WERI-Rb-1 (cell line): ENCODE measurements around the gene ATP6V1G3.
"Not testable (repeated sequence)": the region's sequence is repeated elsewhere in the genome, so short reads cannot be mapped to it uniquely, and the experiment has no call there.

Source experiments
- DNase-seq: peaks from one replicate; pipeline ENCODE4 v3.0.0-alpha.2; 2020
- H3K27ac ChIP-seq: fragments of 250-450 bp; sonication (Bioruptor Pico); 2 replicates; pipeline ENCODE4 v1.5.1; 2020; ENCODE audit warnings: mild to moderate bottlenecking, moderate library complexity
- H3K27me3 ChIP-seq: fragments of 250-450 bp; sonication (Bioruptor Pico); 2 replicates; pipeline ENCODE4 v1.5.1; 2021; ENCODE audit warnings: mild to moderate bottlenecking, low read depth, moderate library complexity; ENCODE audit not compliant: insufficient read depth, severe bottlenecking
- H3K36me3 ChIP-seq: fragments of 250-450 bp; sonication (Bioruptor Pico); 2 replicates; pipeline ENCODE4 v1.5.1; 2020; ENCODE audit warnings: mild to moderate bottlenecking, moderate library complexity
- H3K4me3 ChIP-seq: 2 replicates; pipeline ENCODE4 v1.5.1; 2011; ENCODE audit warnings: low read depth, mild to moderate bottlenecking, control low read depth, low read length
- H3K9me3 ChIP-seq: fragments of 250-450 bp; sonication (Bioruptor Pico); 2 replicates; pipeline ENCODE4 v1.5.1; 2021; ENCODE audit warnings: mild to moderate bottlenecking, moderate library complexity; ENCODE audit not compliant: severe bottlenecking
- CTCF ChIP-seq: IDR thresholded peaks from 2 replicates; pipeline ENCODE4 v1.5.1; 2011; ENCODE audit warnings: low read depth, mild to moderate bottlenecking, control low read depth, inconsistent platforms, low read length

Gene ATP6V1G3

GRCh38 chr1:198530953-198531352, 9.5 kb downstream of the ATP6V1G3 start:
- Histone ChIP-seq H3K27ac (peak overlapping the region; percentile 65), H3K4me3 (no peak overlapping the region), H3K36me3 (no peaks in the 10 kb centered on the region), H3K27me3 (no peaks in the 10 kb centered on the region), H3K9me3 (no peaks in the 10 kb centered on the region)
- peak; percentile 96 for DNase-seq
- no peak for TF ChIP-seq CTCF

- TF ChIP-seq CTCF = no peak
- no peak for DNase-seq
Measured at GRCh38 chr1:198529414-198529813, 11.1 kb downstream of the ATP6V1G3 start.

GRCh38 chr1:198528364-198528763, 12.1 kb downstream of the ATP6V1G3 start:
- Histone ChIP-seq H3K9me3 (no peaks in the 10 kb centered on the region), H3K27ac (no peak overlapping the region), H3K27me3 (no peaks in the 10 kb centered on the region), H3K4me3 (no peak overlapping the region), H3K36me3 (no peaks in the 10 kb centered on the region)
- no peak for DNase-seq
- no peak for TF ChIP-seq CTCF

More at GRCh38 chr1:198529414-198529813, 11.1 kb downstream of the ATP6V1G3 start:
- H3K36me3 ChIP-seq = no peaks in the 10 kb centered on the region
- no peaks in the 10 kb centered on the region for H3K9me3 ChIP-seq
- no peak overlapping the region for H3K27ac ChIP-seq
- no peak overlapping the region for H3K4me3 ChIP-seq
- no peaks in the 10 kb centered on the region for H3K27me3 ChIP-seq

DNA sequence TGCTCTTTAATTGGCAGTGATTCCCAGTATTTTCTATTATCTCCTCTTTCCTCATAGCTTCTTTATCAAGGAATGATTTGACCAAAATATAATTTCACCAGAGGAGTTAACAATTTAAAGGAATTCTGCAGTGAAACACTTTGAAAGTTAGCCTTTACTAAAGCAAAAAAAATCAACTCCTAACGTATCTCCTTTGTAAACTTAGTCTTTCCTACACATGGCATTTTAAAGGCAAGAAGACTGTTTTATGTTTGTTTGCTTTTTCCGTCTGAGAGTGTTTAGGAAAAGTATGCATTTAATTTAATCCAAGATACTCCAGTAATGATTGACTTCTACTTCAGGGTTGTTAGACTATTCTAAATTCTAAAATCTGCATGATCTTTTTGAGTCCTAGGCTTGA, 15.9 kb downstream of the ATP6V1G3 start:
- no peak for DNase-seq
- no peak overlapping the region for H3K27ac ChIP-seq
- no peak for TF ChIP-seq CTCF

GRCh38 chr1:198524127-198524526, 16.4 kb downstream of the ATP6V1G3 start:
- not testable (repeated sequence) for H3K27me3 ChIP-seq, H3K36me3 ChIP-seq, H3K4me3 ChIP-seq, DNase-seq, H3K27ac ChIP-seq, H3K9me3 ChIP-seq

More for the DNA sequence above, 15.9 kb downstream of the ATP6V1G3 start:
- no peaks in the 10 kb centered on the region for H3K27me3 ChIP-seq
- H3K9me3 ChIP-seq = no peaks in the 10 kb centered on the region
- H3K4me3 ChIP-seq = no peak overlapping the region
- H3K36me3 ChIP-seq = no peaks in the 10 kb centered on the region

- Histone ChIP-seq H3K27me3 (no peaks in the 10 kb centered on the region), H3K9me3 (no peaks in the 10 kb centered on the region), H3K36me3 (no peaks in the 10 kb centered on the region), H3K4me3 (no peak overlapping the region), H3K27ac (no peak overlapping the region)
- no peak for DNase-seq
- TF ChIP-seq CTCF = no peak
Measured at GRCh38 chr1:198523182-198523950, 17.1 kb downstream of the ATP6V1G3 start.
